GM12878 (cell line): ENCODE data around the gene TANC1. TPM values are rescaled to one million over a fixed set of nuclear protein-coding genes. Genes with fewer than 3 reads are reported as not detected.

Experiments
- ATAC-seq: fragments of 200-7000 bp; cut with Tn5 transposase; 3 replicates; pipeline ENCODE4 v1.9.1; 2020; ENCODE audit warnings: mild to moderate bottlenecking, moderate library complexity
- BruUV-seq: library from RNA; stranded (reverse); fragments of 400-500 nt; replicated peaks from 2 replicates; lab custom pipeline; 2021; lab: Mats Ljungman, UMichigan
- CTCF ChIA-PET: fragments of 300-600 bp; sonication (Branson Sonifier 250); formaldehyde crosslinking; extraction: SDS; loops from one replicate; lab custom pipeline; 2021; ENCODE audit warnings: inconsistent platforms; lab: Yijun Ruan, JAX
- POLR2A ChIA-PET: fragments of 350-600 bp; formaldehyde crosslinking; extraction: SDS; loops from one replicate; lab custom pipeline; 2021; ENCODE audit warnings: inconsistent platforms; lab: Charles Lee
- RAD21 ChIA-PET: fragments of 300-600 bp; sonication (Branson Sonifier 250); formaldehyde crosslinking; loops from one replicate; lab custom pipeline; 2023; ENCODE audit warnings: antibody characterized with exemption; ENCODE audit not compliant: unreplicated experiment; lab: Charles Lee
- SMC1A ChIA-PET: fragments of 300-600 bp; sonication (Branson Sonifier 250); formaldehyde crosslinking; loops from one replicate; lab custom pipeline; 2023; ENCODE audit not compliant: unreplicated experiment, uncharacterized antibody; lab: Charles Lee
- DNase-seq: peaks from one replicate; pipeline ENCODE4 v3.0.0-alpha.2; 2011; ENCODE audit warnings: low read depth, low spot score
- FAIRE-seq: peaks from 3 replicates; lab custom pipeline; 2011; peaks lifted over from hg19 to GRCh38; lab: Jason Lieb, UNC
- H2AFZ ChIP-seq: 2 replicates; pipeline ENCODE4 v1.6.0; 2011; ENCODE audit warnings: low read depth, low read length, control low read depth; ENCODE audit not compliant: control insufficient read depth
- H3K27ac ChIP-seq: 2 replicates; pipeline ENCODE4 v1.5.1; 2011; ENCODE audit warnings: control low read depth; ENCODE audit not compliant: control insufficient read depth, insufficient read depth
- H3K27me3 ChIP-seq, 2 experiments: replicated peaks in 1 of 2; 2 replicates each; pipeline versions ENCODE4 v1.6.0 to v1.6.1; 2011; ENCODE audit warnings: low read length in 1 of 2; ENCODE audit not compliant: control insufficient read depth in 2 of 2, insufficient read depth in 2 of 2
- H3K36me3 ChIP-seq, 2 experiments: 2 replicates each; pipeline ENCODE4 v1.5.1; 2011; ENCODE audit warnings: low read length in 1 of 2; ENCODE audit not compliant: control insufficient read depth in 2 of 2, insufficient read depth in 2 of 2
- H3K4me1 ChIP-seq: 2 replicates; pipeline ENCODE4 v1.6.1; 2011; ENCODE audit warnings: mild to moderate bottlenecking, low read length, moderate library complexity, mixed read lengths; ENCODE audit not compliant: control insufficient read depth, insufficient read depth
- H3K4me2 ChIP-seq: 2 replicates; pipeline ENCODE4 v1.6.0; 2011; ENCODE audit warnings: control low read depth; ENCODE audit not compliant: control insufficient read depth, insufficient read depth
- H3K4me3 ChIP-seq: fragments of 200-600 bp; sonication (generic); 2 replicates; pipeline ENCODE4 v1.5.1; 2016
- H3K79me2 ChIP-seq: 2 replicates; pipeline ENCODE4 v1.6.0; 2011; ENCODE audit warnings: low read length; ENCODE audit not compliant: control insufficient read depth, insufficient read depth
- H3K9ac ChIP-seq: 2 replicates; pipeline ENCODE4 v1.8.0; 2011; ENCODE audit warnings: low read length, control low read depth, mixed read lengths; ENCODE audit not compliant: control insufficient read depth, insufficient read depth
- H3K9me3 ChIP-seq: replicated peaks from 3 replicates; pipeline ENCODE4 v1.5.1; 2011; ENCODE audit warnings: mild to moderate bottlenecking, low read length; ENCODE audit not compliant: control insufficient read depth, insufficient read depth
- H4K20me1 ChIP-seq: 2 replicates; pipeline ENCODE4 v1.6.0; 2011; ENCODE audit not compliant: control insufficient read depth, insufficient read depth
- CREM ChIP-seq: IDR thresholded peaks from 2 replicates; pipeline ENCODE4 v1.6.1; 2014; ENCODE audit warnings: antibody characterized with exemption, low read depth
- HDGF ChIP-seq: fragments of 450-650 bp; IDR thresholded peaks from 2 replicates; pipeline ENCODE4 v1.6.1; 2016; ENCODE audit warnings: antibody characterized with exemption
- MEF2A ChIP-seq: IDR thresholded peaks from 2 replicates; pipeline ENCODE4 v1.6.1; 2011; ENCODE audit warnings: low read depth, mild to moderate bottlenecking, low read length, moderate library complexity; ENCODE audit not compliant: insufficient read depth
- MEF2B ChIP-seq: fragments of 450-650 bp; IDR thresholded peaks from 2 replicates; pipeline ENCODE4 v1.6.1; 2018; ENCODE audit warnings: mild to moderate bottlenecking, moderate library complexity; ENCODE audit not compliant: partially characterized antibody, poor library complexity, severe bottlenecking
- MYC ChIP-seq: IDR thresholded peaks from 2 replicates; pipeline ENCODE4 v1.6.1; 2011; ENCODE audit warnings: mild to moderate bottlenecking, low read length, moderate library complexity, inconsistent platforms; ENCODE audit not compliant: insufficient read depth, insufficient replicate concordance, insufficient read length, severe bottlenecking
- PAX8 ChIP-seq: fragments of 450-650 bp; IDR thresholded peaks from 2 replicates; pipeline ENCODE4 v1.6.1; 2017; ENCODE audit warnings: mild to moderate bottlenecking, moderate library complexity
- POLR2AphosphoS2 ChIP-seq: IDR thresholded peaks from 2 replicates; pipeline ENCODE4 v1.6.1; 2011; ENCODE audit warnings: low read depth, mild to moderate bottlenecking, low read length, improper control_type of control experiment, moderate library complexity
- POLR2AphosphoS5 ChIP-seq: IDR thresholded peaks from 2 replicates; pipeline ENCODE4 v1.6.1; 2011; ENCODE audit warnings: mild to moderate bottlenecking, low read length, inconsistent platforms
- ZNF592 ChIP-seq: fragments of 450-650 bp; IDR thresholded peaks from 2 replicates; pipeline ENCODE4 v1.6.1; 2017; ENCODE audit warnings: mild to moderate bottlenecking, moderate library complexity
- WGBS: methylation state at CpG from one replicate; pipeline ENCODE4 v1.1.6; 2016; ENCODE audit warnings: low lambda C conversion rate; ENCODE audit not compliant: insufficient replicate concordance, insufficient coverage; ENCODE audit errors: missing lambda C conversion rate; 5-methylcytosine and 5-hydroxymethylcytosine counted together
- in situ Hi-C: fragments of 300-500 bp; cut with MboI; formaldehyde crosslinking; loops from 9 replicates; pipeline ENCODE4 v1.14.3; 2018; ENCODE audit warnings: mixed read lengths
- intact Hi-C: fragments of 100-400 bp; cut with micrococcal nuclease; formaldehyde crosslinking; loops from one replicate; pipeline ENCODE4 v1.14.2; 2022; ENCODE audit not compliant: unreplicated experiment
- polyA plus RNA-seq, 11 experiments: library from polyadenylated mRNA; depleted of rRNA in 4 of 11; unstranded in 6 of 11; stranded (reverse) in 5 of 11; fragments of >200 nt; fragmentation: Nextera tagmentation in 4 of 11; fragmentation: Illumina TruSeq in 1 of 11; extraction: Ambion mirVana in 4 of 11; extraction: Trizol in 1 of 11; gene quantifications; 1 replicate in 1 of 11; 2 replicates in 10 of 11; pipeline versions ENCODE4 v1.2.1 to v1.2.3, GENCODE V29; 2011 to 2016; ENCODE audit warnings: inconsistent platforms in 2 of 11, missing spikeins in 2 of 11, low read depth in 1 of 11
- total RNA-seq, 4 experiments: library from RNA; depleted of rRNA in 3 of 4; stranded (reverse); fragments of >200 nt in 3 of 4; fragmentation: Illumina TruSeq in 1 of 4; extraction: Trizol in 1 of 4; gene quantifications; 2 replicates each; pipeline versions ENCODE4 v1.2.1 to v1.2.3, GENCODE V29; 2013 to 2021
- TF ChIP-seq, protein P1 (sequence below): IDR thresholded peaks from 2 replicates; pipeline ENCODE4 v1.6.1; 2011; ENCODE audit warnings: low read depth, low read length, improper control_type of control experiment, borderline replicate concordance
- TF ChIP-seq, protein P2 (sequence below): fragments of 450-650 bp; IDR thresholded peaks from 2 replicates; pipeline ENCODE4 v1.6.1; 2018; ENCODE audit warnings: borderline replicate concordance, mild to moderate bottlenecking; ENCODE audit not compliant: partially characterized antibody

Gene TANC1
- total and polyA plus RNA-seq, 10 of the 15 experiments (the other 5 are each of a cell fraction or from before 2014, with no cell fraction given): 0.05 to 5.0 (median 0.34) TPM

- TF ChIP-seq POLR2AphosphoS2 (no peak), CREM (no peak), MEF2B (no peak), MEF2A (no peak), PAX8 (no peak), HDGF (no peak)
- TF ChIP-seq, protein P1, sequence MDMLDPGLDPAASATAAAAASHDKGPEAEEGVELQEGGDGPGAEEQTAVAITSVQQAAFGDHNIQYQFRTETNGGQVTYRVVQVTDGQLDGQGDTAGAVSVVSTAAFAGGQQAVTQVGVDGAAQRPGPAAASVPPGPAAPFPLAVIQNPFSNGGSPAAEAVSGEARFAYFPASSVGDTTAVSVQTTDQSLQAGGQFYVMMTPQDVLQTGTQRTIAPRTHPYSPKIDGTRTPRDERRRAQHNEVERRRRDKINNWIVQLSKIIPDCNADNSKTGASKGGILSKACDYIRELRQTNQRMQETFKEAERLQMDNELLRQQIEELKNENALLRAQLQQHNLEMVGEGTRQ: no peak
- TF ChIP-seq, protein P2, sequence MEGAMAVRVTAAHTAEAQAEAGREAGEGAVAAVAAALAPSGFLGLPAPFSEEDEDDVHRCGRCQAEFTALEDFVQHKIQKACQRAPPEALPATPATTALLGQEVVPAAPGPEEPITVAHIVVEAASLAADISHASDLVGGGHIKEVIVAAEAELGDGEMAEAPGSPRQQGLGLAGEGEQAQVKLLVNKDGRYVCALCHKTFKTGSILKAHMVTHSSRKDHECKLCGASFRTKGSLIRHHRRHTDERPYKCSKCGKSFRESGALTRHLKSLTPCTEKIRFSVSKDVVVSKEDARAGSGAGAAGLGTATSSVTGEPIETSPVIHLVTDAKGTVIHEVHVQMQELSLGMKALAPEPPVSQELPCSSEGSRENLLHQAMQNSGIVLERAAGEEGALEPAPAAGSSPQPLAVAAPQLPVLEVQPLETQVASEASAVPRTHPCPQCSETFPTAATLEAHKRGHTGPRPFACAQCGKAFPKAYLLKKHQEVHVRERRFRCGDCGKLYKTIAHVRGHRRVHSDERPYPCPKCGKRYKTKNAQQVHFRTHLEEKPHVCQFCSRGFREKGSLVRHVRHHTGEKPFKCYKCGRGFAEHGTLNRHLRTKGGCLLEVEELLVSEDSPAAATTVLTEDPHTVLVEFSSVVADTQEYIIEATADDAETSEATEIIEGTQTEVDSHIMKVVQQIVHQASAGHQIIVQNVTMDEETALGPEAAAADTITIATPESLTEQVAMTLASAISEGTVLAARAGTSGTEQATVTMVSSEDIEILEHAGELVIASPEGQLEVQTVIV: no peak
- TF ChIP-seq, all 136 proteins: peak for 0
Observed at GRCh38 chr2:159129269-159129668, 160.8 kb downstream of the TANC1 start (continued).

GRCh38 chr2:159129824-159130223 lies 161.4 kb downstream of the TANC1 start:
- BruUV-seq: no TSS peak
- Histone ChIP-seq H3K9ac (no peak overlapping the region), H3K9me3 (no peaks in the 10 kb centered on the region), H3K4me3 (no peak overlapping the region), H3K27ac (no peak overlapping the region), H3K4me2 (no peak overlapping the region), H3K27me3 (no peaks in the 10 kb centered on the region), H4K20me1 (no peaks in the 10 kb centered on the region), H2AFZ (no peak overlapping the region), H3K36me3 (no peaks in the 10 kb centered on the region), H3K79me2 (no peaks in the 10 kb centered on the region), H3K4me1 (no peaks in the 10 kb centered on the region)
- no peak for ATAC-seq
- WGBS: 59% methylated on average over 13 of the region's 13 CpGs
- CTCF ChIA-PET: interaction anchor here (1.3 to 2.9 kb wide), 2 partner anchors 10 to 11 kb away, joined by 3 to 19 read pairs; no protein-coding TSS in a partner anchor
- no peak for FAIRE-seq
- POLR2A ChIA-PET: interaction anchor here (0.6 kb wide), 1 partner anchor 20 kb away, joined by 3 read pairs; no protein-coding TSS in a partner anchor
- DNase-seq: no peak
- intact Hi-C loops (no loop called here), in situ Hi-C loops (no loop called here)
- RAD21 ChIA-PET: no interaction called here
- SMC1A ChIA-PET: interaction anchor here (0.8 to 2.3 kb wide), 3 partner anchors 11 to 22 kb away, joined by 3 to 8 read pairs (median 5); no protein-coding TSS in a partner anchor
- TF ChIP-seq ZNF592 (no peak), POLR2AphosphoS5 (no peak), MYC (no peak)
